Lung microvascular endothelial cell (primary cell): ENCODE measurements around the gene NIPAL4. TPM values are rescaled to one million over a fixed set of nuclear protein-coding genes. Genes with fewer than 3 reads are reported as not detected.

Source experiments
- DNase-seq, 2 donors: peaks; one replicate each; pipeline versions ENCODE4 v3.0.0 to v3.0.0-alpha.2; 2010; ENCODE audit warnings: low read depth in 2 of 2
- total RNA-seq: library from RNA; depleted of rRNA; stranded (reverse); fragments of >200 nt; gene quantifications from 2 replicates; pipeline ENCODE4 v1.2.1, GENCODE V29; 2014

The NIPAL4 gene
- total RNA-seq, 1 donor from 2014 or later = not detected

DNA sequence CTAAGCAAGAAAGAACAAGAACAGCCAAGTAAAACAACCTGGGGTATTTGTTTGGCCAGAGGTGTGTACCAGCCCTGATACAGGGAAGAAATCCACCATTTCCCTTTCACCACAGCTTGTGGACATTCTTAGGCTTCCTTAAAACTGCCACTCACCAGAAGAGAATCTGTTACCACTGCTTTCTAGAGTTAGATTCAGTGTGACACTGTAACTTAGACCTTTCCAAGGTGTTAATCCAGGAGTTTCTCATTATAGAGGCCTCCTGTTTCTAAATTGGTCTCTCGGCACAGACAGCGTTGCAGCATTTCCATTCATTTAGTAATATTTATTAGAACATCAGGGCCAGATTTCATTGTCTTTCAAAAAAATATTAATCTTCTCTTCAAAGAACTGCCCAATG lies 55.0 kb downstream of the NIPAL4 start:
- DNase-seq = no peak

DNA sequence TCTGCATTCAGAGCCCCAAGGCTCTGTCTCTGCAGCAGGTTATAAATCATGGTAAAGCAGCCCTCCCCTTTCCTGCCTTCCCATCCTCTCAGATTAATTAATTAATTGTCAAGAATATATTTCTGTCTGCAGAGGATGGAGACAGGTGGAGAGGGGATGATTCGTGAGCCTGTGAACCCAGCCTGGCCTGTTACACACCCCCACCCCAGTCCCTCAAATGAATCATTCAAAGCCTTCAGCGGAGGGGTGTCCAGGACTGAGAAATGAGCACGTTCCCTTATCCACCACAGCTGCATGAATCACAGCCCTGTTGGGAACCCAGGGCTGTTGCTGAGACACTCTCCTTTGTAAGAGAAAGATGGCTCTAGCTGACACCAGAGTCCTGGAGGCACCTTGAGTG lies 56.0 kb downstream of the NIPAL4 start:
- DNase-seq = peak in 1 of 2 donors; percentile 85

DNA sequence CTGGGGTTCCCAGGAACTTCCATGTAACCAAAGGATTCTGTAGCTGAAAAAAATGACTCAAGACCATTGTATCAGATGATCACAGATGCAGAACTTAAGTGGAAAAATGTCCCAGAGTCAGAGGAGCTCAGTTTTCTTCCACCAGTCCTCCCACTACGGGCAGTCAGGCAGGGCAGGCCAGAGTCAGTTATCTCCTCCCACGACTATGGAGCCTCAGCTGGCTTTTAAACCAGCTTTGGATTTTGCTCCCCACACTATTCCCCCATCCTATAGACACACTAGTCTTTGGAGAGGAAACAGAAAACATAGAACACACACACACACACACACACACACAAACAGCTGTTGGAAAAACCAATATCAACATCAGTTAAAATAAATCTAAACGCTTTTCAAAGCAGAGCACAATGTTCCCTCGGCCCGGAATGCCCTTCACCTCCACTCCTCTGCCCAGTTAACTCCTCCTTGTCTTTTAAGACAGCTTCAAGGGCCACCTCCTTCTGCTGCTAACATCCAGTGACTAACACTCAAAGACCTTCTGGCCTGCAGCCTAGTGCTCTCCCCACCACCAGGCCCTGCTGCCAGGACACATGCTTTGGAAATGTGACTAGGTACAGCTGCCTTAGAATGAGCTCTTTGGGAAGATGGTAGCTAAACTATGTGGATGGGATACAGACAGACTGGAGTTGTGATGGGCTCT lies 56.8 kb downstream of the NIPAL4 start:
- DNase-seq = peak in 1 of 2 donors; percentile 79

DNA sequence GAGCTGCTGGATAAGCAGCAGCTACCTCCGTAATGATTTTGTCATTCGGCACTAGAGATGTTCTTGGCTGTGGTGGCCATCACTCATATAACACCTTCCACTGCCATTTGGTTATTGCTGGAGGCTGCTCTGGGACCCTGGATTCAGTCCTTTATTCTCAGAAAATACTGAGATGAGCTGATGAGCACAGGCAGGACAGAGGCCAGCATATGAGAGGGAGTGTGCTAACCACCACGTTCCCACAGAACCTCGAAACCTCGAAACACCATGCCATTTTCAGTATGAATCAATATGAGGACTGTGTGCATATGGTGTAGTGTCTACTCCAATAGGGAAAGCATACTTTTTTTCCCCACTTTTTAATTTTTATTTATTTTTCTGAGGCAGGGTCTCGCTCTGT lies 59.0 kb downstream of the NIPAL4 start:
- DNase-seq = no peak

- no peak for DNase-seq
Measured at GRCh38 chr5:157519579-157520253, 59.7 kb downstream of the NIPAL4 start.

GRCh38 chr5:157520911-157521703 lies 61.1 kb downstream of the NIPAL4 start:
- DNase-seq = peak in 1 of 2 donors; percentile 86

DNA sequence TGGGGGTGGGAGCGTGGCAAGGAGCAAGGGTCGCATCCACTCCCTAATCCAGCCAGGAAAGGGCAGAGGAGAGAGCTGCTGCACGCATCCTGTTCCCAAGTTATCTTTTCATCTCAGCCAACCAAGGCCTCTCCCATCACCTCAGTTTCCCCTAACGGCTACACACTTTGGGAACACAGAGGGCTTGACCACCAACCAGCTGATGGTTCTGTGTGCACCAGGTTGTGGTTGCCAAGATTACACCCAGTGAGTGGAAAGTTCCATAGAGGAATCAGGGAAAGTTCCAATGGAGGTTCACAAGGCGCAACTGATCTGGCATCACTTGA lies 61.7 kb downstream of the NIPAL4 start:
- peak in 1 of 2 donors; percentile 96 for DNase-seq

DNA sequence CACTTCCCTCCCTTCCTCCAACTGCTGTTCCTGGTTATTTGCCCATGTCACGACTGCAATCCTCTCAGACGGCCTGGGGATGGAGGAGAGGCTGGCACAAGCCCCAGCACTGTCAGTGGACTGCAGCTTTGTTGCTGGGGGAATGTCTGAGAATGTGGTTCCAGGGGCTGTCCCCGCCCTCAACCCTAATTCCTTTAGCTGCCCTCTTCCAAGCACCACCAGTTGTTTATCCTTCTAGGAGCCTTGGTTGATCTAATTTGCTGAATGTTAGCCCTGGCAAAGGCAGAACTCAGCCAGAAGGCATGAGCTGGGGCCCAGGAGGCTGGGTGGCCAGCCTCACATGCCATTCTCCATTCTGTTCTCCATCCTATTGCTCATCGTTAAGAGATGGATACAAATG lies 64.0 kb downstream of the NIPAL4 start:
- no peak for DNase-seq

Other genes with a start within 250 kb of the NIPAL4 start
- gene CYFIP2, start 194.1 kb upstream of the NIPAL4 start, total RNA-seq = 1.6 and 8.7 TPM in 2 replicates
- gene ADAM19, start 115.6 kb downstream of the NIPAL4 start, total RNA-seq = 8.9 and 25.3 TPM in 2 replicates
- gene SOX30, start 192.2 kb downstream of the NIPAL4 start, total RNA-seq = not detected in 2 replicates
- not detected in 2 replicates for gene C5orf52, start 211.3 kb downstream of the NIPAL4 start, total RNA-seq